ENCODE data around the gene NADK.

NADK gene, protein sequence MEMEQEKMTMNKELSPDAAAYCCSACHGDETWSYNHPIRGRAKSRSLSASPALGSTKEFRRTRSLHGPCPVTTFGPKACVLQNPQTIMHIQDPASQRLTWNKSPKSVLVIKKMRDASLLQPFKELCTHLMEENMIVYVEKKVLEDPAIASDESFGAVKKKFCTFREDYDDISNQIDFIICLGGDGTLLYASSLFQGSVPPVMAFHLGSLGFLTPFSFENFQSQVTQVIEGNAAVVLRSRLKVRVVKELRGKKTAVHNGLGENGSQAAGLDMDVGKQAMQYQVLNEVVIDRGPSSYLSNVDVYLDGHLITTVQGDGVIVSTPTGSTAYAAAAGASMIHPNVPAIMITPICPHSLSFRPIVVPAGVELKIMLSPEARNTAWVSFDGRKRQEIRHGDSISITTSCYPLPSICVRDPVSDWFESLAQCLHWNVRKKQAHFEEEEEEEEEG

DNA sequence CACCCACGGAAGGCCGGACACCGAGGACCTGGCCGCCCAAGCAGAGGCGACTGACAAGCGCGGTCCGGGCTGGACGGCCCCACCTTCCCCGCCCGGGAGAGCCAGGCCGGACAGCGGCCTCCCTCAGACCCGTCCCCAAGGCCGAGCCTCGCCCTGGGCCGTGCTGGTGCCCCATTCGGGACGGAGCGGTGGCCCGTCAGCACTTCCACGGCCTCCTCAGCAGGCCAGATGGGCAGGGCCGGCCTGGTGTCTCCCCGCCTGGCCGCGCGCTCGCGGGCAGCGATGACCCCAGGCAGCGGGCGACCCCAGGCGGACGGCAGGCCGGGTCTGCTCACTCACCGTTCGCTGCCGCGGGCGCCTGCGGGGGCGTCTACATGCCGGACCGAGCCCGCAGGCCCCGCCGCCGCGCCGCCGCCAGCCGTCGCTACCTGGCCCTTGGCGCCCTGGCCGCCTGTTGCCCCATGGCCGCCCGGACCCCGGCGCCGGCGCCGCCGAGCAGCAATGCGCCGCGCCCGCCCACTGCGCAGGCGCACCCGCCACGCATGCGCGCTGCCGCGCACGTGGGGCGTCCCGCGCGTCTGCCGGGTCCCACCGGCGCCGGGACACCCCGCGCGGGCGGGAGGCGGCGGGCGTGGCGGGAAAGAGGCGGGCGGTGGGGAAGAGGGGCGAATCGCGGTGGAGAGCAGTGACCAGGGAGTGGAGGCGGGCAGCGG is at the start of gene NADK:
TSS of gene NADK (minus strand) at position 521 of the 713 bp plus-strand sequence. CDS start 13,064 bp downstream, outside the sequence.
- peak; percentile 77 for DNase-seq

DNA sequence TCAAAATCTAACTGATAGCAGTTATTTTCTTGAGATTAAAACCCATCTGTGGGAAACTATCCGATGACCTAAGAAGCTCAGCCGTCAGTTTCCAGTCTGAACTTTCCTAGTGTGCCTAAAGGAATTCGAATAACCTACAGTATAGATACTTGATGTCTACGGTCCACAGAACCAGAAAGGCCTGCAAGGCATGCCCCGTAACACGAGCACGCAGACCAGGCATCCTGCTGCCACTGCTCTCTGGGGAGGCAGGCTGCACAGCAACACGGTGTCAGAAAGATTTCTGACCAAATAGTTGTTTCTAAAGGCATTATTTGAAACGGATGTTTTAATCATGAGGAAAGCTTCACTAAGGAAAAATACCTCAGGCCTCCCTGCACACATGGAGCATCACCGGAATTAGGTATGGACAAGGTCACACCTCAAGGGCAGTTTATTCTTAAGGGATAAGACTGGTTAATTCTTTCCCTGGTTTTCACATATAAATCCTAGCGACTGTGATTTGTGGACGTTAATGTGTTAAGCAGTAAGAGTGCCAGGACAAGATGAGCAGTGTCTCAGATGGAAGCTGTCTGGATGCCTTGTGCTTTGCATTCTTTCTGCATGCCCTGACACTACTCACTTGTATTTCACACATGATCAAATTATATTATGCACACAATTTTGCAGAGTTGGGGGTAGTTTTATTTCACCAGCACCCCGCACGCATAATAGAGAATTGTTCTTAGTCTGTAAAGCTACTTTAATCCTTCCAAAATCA is 49.0 kb upstream of the NADK start:
- no peak for DNase-seq

DNA sequence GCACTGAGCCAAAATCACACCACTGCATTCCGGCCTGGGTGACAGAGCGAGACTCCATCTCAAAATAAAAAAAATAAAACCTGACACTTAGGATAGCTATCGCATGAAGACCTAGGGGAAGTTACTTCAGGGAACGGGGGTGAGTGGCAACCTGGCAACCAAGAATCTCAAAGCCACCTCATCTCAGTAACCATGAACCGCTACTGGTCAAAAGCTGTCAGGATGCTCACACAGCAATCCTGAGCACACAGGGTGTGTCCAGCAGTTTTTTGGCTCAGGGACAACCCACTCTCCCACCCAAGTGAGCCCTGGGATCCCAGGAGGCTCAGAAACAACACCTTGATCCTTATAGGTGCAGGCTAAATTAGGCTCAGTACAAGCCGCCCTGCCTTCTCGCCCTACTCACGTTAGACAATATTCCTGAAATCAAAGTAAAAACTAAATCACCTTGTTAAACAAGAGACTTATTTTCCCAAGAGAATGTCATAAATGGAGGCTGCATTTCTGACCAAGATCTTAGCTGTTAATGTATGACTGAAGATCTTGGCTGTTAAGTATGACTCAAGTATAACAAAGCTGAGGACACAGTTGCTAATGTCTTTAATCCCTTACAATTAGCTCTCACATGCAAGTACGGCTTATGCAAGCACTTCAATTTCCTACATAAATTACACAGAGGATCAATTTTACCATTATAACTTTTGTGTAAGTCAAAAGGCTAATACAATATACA is 48.3 kb upstream of the NADK start:
- no peak for DNase-seq

DNA sequence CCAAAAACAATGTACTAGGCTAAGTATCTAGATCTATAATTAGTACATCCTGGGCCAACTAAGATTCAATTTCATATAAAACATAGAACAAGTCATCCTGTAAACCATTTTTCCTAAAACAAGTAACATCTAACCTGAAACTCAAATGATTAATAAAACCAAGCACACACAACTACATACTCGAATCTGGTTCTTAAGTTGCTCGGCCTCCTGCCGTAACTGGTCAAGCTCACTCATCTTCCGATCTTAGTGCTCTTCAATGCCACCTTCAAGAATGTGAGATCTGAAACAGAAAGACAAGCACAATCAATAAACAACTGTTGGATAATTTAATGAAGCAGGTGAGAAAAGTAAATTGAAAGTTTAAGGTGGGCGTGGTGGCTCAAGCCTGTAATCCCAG is 46.9 kb upstream of the NADK start:
- DNase-seq: no peak

DNA sequence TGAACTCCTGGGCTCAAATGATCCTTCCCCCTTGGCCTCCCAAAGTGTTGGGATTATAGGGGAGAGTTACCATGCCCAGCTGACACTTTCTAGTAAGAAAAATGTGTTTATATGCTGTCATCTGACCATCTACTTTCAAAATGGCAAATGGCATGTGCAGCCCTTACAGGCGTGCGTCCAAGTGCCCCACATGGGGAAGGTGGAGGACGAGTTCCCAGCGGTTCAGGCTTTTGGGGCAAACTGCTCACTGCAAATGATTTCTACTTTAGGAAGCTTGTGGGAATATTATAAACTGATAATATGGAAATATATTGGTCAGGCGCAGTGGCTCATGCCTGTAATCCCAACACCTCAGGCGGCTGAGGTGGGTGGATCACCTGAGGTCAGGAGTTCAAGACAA is 41.5 kb upstream of the NADK start:
- DNase-seq: no peak

DNA sequence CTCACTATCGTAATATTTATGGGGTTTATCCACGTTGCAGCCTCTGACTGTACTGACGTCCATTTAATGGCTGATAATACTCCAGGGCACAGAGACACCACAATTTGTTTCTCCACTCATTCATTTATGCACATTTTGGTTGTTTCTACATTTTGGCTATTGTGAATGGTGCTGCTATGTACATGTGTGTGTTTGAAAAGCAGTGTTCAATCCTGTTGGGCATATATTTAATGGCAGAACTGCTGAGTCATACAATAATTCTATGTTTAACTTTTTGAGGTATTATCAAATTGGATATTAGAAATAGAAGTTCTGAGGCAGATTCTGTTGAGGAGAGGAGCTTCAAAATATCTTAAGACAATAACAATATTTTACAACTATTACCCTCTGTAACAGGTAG is 39.0 kb upstream of the NADK start:
- no peak for DNase-seq

DNA sequence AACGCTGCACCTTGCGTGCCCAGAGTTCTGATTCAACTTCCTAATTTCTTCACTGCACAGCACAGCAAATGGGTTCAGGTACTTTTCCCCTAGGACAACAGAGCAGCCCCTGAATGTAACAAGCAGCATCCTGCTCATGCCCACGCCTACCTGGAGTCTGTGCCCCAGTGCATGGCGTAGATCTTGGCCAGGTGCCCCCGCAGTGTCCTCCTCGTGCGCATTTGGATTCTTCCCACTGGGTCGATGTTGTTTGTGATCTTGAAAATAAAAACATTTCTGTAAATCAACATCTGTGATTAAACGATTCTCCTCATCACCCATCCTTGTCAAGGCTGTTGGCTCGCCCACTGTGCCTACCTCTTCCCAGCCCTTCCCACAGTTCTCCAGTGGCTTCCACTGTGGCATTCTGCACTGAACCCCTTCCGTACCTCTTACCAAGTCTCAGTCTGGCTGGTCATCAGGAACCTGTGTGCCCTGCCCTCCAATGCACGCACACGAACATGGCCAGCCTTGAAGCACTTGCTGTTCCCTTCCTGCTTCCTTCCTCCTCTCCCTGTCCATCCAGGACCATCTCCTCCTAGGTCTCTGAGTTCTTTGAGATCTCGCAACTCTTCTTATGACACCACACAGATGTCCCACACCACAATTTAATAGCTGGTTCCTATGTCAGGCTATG is 37.5 kb upstream of the NADK start:
- DNase-seq: no peak

DNA sequence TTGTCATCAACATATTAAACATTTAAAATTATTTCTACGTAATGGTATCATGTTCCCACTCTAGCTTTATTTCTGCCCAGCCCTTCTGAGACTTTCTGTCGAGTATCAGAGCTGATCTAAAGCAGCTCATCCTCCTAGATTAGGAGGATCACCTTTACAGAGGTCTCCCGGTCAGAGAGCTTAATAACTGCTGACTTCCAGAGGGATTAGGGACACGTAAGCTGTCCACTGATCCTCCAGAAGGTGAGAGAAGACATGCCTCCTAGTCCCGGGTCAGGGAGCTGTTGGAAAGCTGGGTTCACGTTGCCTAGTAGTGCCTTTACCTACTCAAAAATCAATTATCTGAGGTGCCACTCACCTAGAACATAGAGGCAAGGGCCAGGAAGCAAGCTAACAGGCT is 31.2 kb upstream of the NADK start:
- DNase-seq: no peak

DNA sequence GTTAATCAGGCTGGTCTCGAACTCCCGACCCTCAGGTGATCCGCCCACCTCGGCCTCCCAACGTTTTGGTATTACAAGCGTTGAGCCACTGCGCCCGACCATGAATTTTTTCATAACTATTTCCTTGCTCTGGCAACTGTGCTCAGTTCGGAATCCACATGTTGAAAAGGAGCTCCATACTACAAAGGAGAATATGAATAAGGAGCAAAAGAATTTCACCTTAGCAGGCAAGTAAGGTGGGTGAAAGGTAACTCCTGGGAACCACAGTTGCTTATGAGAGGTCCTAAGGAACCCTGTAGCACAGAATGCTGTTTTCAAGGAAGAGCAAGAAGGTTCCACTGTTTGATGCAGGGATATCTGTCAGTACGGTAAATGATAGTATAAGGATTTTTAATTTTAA is 29.9 kb upstream of the NADK start:
- no peak for DNase-seq

DNA sequence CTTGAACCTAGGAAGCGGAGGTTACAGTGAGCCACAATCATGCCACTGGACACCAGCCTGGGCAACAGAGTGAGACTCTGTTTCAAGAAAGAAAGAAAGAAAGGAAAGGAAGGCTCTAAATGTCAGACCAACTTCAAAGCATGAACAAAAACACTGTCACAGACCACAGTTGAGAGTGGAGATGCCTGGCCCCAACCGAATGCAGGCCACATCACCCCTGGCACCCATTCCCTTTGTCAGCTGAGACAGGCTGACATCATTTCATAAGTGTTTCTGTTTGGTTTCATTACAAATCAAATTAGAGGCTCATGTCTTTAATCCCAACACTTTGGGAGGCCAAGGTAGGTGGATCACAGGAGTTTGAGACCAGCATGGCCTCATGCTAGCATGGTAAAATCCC is 28.6 kb upstream of the NADK start:
- no peak for DNase-seq

DNA sequence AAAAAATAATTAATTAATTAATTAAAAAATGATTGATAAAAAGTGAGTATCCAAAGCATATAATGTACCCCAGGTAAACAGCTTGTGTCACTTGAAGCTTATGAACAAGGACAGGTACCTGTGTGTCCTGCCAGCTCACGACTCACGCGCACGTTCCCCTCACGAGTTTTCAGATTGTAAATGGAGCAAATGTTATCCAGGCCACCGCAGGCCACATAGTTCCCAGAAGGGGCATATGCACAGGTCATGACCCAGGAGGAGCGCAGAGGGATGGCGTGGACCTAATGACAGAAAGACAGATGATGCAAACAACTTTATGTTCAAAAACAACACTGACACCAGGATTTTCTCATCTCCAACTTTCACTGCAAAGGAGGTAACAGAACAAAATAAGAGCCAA is 26.0 kb upstream of the NADK start:
- DNase-seq: no peak

DNA sequence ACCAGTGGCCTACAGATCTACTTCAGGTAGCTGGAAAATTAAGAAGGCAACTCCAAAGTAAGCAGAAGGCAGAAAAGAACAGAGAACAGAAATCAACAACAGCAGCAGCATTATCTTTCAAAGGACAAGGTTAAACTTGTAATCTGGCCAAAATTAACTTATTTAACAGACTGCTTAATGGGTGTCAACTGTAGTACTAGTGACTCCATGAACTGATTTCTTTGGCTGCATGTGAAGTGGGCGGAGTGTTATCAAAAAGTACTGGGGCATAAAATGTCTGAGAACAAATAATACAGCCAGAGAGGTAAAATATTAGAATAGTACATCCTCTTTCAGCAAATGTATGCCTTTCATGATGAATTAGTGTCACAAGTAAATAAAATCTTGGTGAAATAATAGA is 24.6 kb upstream of the NADK start:
- DNase-seq: no peak

DNA sequence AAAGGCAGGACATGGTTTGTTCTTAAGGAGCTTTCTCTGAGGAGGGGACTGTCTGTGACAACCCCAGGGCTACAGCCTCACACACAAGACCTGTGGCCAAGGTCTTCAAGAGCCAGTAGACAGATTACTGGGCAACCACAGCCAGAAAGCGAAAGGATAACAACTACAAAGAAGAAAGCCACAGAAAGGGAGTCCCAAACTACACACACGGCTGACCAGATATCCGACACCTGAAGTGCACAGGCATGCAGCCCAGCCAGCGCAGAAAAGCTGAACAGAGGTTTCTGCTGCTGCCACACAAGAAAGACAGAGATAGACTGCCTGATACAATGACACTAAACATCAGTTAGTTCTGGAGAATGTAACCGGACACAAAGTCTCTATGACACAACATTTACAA is 21.4 kb upstream of the NADK start:
- no peak for DNase-seq

DNA sequence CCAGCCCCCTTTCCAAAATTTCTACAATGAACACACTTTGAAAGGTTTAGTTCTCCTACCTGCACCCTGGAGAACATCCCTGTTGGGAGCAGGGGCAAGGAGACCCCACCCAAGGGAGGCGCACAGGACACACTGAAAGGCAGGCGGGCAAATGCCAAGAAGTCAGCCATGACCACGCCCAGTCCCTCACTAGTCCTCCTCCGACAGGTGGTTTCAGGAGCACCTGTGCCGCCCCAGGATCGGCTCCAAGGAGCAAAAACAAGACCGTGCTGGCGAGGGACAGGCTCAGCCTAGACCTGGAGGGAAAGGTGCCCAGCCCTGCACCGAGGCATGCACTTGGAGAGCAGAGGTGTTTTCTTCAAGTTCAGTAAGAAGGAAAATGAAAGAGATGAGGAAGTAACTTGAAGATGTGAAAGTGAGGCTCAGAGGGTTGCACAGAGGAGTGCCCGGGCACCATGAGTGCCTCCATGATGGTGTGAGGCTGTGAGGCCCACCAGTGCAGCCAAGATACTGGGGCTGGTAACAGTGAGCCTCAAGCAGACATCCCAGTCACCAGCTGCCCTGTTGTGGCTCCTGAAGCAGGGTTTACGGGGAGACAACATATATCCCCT is 19.6 kb upstream of the NADK start:
- DNase-seq: no peak

DNA sequence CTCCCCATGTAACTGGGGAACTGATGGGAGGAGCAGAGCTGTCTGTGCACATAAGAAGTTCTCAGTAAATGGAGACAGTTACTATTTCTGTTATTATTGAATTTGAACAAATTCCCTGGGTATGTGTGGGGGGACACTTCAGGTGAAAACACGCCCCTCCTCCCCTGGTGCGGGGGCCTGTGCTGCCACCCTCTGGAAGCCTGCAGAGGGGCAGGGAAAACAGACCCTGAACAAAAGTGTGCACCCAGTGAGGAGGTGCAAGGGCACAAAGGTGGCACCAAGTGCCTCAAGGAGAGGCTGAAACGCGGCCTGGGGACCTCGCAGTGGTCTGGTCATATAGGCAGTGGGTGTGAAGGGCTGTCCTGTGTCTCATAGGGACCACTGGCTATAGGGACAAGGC is 18.2 kb upstream of the NADK start:
- peak; percentile 33 for DNase-seq

DNA sequence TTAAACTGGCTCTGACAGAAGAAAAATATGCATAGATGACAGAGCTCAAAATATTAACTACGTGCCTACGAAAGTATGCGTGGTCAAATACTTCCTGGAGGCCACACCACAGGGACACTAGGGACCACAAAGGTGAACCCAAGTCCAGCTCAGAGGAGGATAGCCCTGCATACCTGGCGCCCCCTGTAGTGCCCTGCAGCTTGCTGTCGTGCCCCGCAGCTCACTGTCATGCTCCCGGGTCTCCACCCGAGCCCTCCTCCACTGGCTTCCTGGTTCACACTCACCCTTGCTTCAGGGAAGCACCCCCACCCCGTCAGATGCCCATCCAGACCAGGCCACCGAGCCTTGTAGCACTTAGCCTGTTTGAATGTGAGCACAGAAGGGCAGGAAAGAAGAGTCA is 16.7 kb upstream of the NADK start:
- no peak for DNase-seq

DNA sequence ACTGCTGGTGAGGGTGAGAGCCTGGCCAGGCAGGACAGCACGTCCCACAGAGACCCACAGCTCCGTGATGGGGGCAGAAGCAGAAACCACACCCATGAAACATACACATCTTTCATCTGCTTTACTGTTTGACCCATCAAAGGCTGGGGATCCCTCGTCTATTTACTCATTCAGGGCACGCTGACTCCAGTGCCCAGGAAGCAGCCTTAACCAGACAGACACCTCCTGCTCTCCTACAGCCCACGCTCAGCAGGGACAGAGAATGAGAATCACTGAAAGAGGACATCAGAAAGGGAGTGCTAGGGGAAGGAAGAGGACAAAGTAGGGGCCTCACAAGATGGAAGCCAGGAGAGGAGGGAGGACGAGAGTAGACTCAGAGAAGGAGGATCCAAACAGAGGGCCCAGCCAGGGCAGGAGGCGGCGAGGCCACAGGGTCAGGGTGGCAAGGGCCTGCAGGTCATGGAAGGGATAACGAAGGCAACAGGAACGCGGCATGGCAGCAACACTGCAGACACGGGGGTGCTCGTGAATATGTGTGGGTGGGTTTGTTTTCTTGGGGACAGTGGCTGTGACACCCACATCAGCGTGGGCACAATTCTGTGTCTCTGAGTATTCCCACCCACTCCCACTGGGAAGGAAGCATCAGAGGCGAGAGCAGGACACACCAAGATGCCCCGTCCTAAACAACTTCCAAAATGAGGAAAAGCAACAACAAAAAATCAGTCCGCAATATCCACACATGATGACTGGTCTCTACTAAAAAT is 15.4 kb upstream of the NADK start:
- no peak for DNase-seq

DNA sequence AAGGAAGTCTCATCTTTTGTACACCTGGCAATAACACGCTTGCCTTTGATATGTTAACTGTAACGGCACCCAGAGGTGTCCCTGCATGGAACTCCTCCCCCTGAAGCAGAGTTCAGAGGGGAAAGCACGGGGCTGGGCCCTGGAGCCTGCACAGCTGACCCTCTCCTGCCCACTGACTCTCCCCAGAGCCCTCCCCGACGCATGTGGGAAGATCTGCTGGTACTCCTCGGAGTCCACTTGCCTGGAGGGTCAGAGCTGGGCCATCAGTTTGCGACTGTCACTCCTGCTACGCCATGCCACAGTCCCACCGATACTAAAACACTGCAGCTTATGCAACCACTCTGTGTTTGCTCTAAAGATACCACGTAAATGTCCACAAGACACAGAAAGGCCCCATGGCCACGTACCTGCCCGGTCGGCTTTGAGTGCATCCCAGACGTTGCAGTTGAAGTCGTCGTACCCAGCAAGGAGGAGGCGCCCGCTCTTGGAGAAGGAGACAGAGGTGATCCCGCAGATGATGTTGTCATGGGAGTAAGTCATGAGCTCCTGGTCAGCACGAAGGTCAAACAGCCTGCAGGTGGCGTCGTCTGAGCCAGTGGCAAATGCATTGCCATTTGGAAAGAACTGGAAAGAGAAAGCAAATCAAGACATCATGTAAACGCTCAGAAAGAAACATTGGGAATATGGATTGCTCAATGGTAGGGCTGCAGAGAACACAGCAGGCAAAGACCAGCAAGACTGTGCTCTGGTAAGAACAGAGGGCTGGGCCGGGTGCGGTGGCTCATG is 10.6 kb upstream of the NADK start:
- DNase-seq: peak; percentile 28

DNA sequence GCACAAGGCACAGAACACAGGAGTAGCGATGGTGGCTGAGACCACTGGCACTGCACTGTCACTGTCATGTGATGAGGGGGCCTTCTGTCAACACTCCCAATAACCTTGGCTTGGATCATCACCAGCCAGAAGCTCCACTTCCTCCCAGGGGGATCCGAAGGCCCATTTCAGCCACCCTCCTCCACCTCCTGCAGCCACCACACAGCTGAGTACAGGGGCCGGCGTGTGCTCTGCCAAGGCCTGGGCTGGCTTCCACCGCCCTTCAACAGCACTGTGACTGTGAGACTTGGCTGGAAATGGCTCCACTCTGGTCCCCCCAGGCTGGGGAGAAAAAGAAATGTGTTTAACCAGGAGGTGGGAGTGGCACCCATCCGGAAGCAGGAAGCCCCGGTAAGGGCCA is 9.9 kb upstream of the NADK start:
- DNase-seq: no peak
